HepG2 (cell line): ENCODE results near the gene TRIM27. TPM values are rescaled to one million over a fixed set of nuclear protein-coding genes. Genes with fewer than 3 reads are reported as not detected.

ENCODE experiments used
- EP300 ChIP-seq, 3 experiments: sonication (generic) in 1 of 3; formaldehyde crosslinking in 1 of 3; IDR thresholded peaks; 2 replicates each; pipeline versions ENCODE4 v1.5.1 to v1.6.1; 2011 to 2020; ENCODE audit warnings: low read depth in 2 of 3, low read length in 2 of 3, borderline replicate concordance in 1 of 3, improper control_type of control experiment in 1 of 3, mild to moderate bottlenecking in 1 of 3, missing genetic modification reagents in 1 of 3, moderate library complexity in 1 of 3
- FOXO4 ChIP-seq: sonication (generic); formaldehyde crosslinking; conservative IDR thresholded peaks from 2 replicates; pipeline ENCODE4 v1.8.1; 2023; ENCODE audit warnings: missing genetic modification reagents
- GABPA ChIP-seq, 2 experiments: IDR thresholded peaks; 2 replicates each; pipeline ENCODE4 v1.6.1; 2011 to 2016; ENCODE audit warnings: low read depth in 2 of 2, low read length in 1 of 2, missing biosample characterization in 1 of 2, missing genetic modification characterization in 1 of 2
- GLMP ChIP-seq: sonication (generic); formaldehyde crosslinking; IDR thresholded peaks from 2 replicates; pipeline ENCODE4 v1.9.0; 2021; ENCODE audit warnings: missing genetic modification reagents, mild to moderate bottlenecking, borderline replicate concordance
- IKZF4 ChIP-seq: sonication (generic); formaldehyde crosslinking; IDR thresholded peaks from 2 replicates; pipeline ENCODE4 v1.5.1; 2020; ENCODE audit warnings: borderline replicate concordance, mild to moderate bottlenecking, low read depth, missing genetic modification reagents; ENCODE audit errors: not compliant biosample characterization
- ISL2 ChIP-seq: sonication (generic); formaldehyde crosslinking; IDR thresholded peaks from 2 replicates; pipeline ENCODE4 v1.5.0; 2020; ENCODE audit warnings: missing genetic modification reagents
- KAT8 ChIP-seq: IDR thresholded peaks from 2 replicates; pipeline ENCODE4 v1.6.1; 2016; ENCODE audit warnings: missing genetic modification reagents, missing compliant biosample characterization
- MED1 ChIP-seq: sonication (generic); formaldehyde crosslinking; IDR thresholded peaks from 2 replicates; pipeline ENCODE4 v1.4.0; 2020; ENCODE audit warnings: missing genetic modification reagents
- NFIC ChIP-seq: IDR thresholded peaks from 2 replicates; pipeline ENCODE4 v1.6.1; 2012; ENCODE audit warnings: mild to moderate bottlenecking, low read length, inconsistent platforms
- SMAD1 ChIP-seq: sonication (generic); formaldehyde crosslinking; IDR thresholded peaks from 2 replicates; pipeline ENCODE4 v1.4.0; 2020; ENCODE audit warnings: missing genetic modification reagents, low read depth, mild to moderate bottlenecking, borderline replicate concordance
- SYNCRIP ChIP-seq: fragments of 200-400 bp; formaldehyde crosslinking; IDR thresholded peaks from 2 replicates; pipeline ENCODE4 v1.6.1; 2018; ENCODE audit warnings: mild to moderate bottlenecking, low read depth, low read length; ENCODE audit not compliant: insufficient read depth
- TERF1 ChIP-seq: sonication (generic); formaldehyde crosslinking; IDR thresholded peaks from 2 replicates; pipeline ENCODE4 v1.8.0; 2022; ENCODE audit warnings: mild to moderate bottlenecking, missing genetic modification reagents, moderate library complexity
- ZNF275 ChIP-seq: sonication (generic); formaldehyde crosslinking; IDR thresholded peaks from 2 replicates; pipeline ENCODE4 v1.8.0; 2022; ENCODE audit warnings: missing genetic modification reagents, mild to moderate bottlenecking, inconsistent platforms, borderline replicate concordance
- ZNF558 ChIP-seq: sonication (generic); formaldehyde crosslinking; IDR thresholded peaks from 2 replicates; pipeline ENCODE4 v1.9.0; 2022; ENCODE audit warnings: mild to moderate bottlenecking, missing genetic modification reagents, borderline replicate concordance
- ZNF687 ChIP-seq: sonication (generic); formaldehyde crosslinking; IDR thresholded peaks from 2 replicates; pipeline ENCODE4 v1.5.1; 2020; ENCODE audit warnings: mild to moderate bottlenecking, missing genetic modification reagents, moderate library complexity
- ZSCAN25 ChIP-seq: sonication (generic); formaldehyde crosslinking; IDR thresholded peaks from 2 replicates; pipeline ENCODE4 v1.8.0; 2022; ENCODE audit warnings: mild to moderate bottlenecking, missing genetic modification reagents
- ZZZ3 ChIP-seq: sonication (generic); formaldehyde crosslinking; IDR thresholded peaks from 2 replicates; pipeline ENCODE4 v1.4.0; 2020; ENCODE audit warnings: missing genetic modification reagents, mild to moderate bottlenecking, borderline replicate concordance
- polyA plus RNA-seq, 8 experiments: library from polyadenylated mRNA; depleted of rRNA in 3 of 8; stranded (reverse) in 7 of 8; unstranded in 1 of 8; fragments of >200 nt; fragmentation: Illumina TruSeq in 4 of 8; extraction: Trizol in 4 of 8; gene quantifications; 2 replicates each; pipeline versions ENCODE4 v1.2.1 to v1.2.3, GENCODE V29; 2011 to 2016; ENCODE audit warnings: low read depth in 4 of 8, missing spikeins in 1 of 8, mixed read lengths in 1 of 8; ENCODE audit not compliant: insufficient read depth in 1 of 8
- total RNA-seq, 5 experiments: library from RNA; depleted of rRNA; stranded (reverse); fragments of >200 nt; fragmentation: Illumina TruSeq; extraction: Trizol; gene quantifications; 2 replicates each; pipeline ENCODE4 v1.2.3, GENCODE V29; 2016; ENCODE audit warnings: low read depth in 1 of 5

TRIM27 gene
- total and polyA plus RNA-seq, 2 of the 13 experiments (the other 11 are each of a cell fraction or from before 2014, with no cell fraction given), result 88.6 to 112 TPM

- TF ChIP-seq ISL2 (CRISPR knock-in tag) (peak; percentile 20; the same call in 1 of the 2 replicates), TERF1 (CRISPR knock-in tag) (no peak), IKZF4 (CRISPR knock-in tag) (peak; percentile 95), NFIC (no peak), ZZZ3 (CRISPR knock-in tag) (no peak; the same call in 1 of the 2 replicates), MED1 (CRISPR knock-in tag) (peak; percentile 81), ZSCAN25 (CRISPR knock-in tag) (peak; percentile 86), EP300 (IDR thresholded peaks at IDR 0.05; ENCODE audit: low read depth in 2 of 2, low read length in 2 of 2) (peak in 1 of 2 experiments; percentile 37; a peak in 1 of 4 replicates), EP300 (CRISPR knock-in tag; IDR thresholded peaks at IDR 0.05; ENCODE audit: borderline replicate concordance) (peak; percentile 9), ZNF558 (CRISPR knock-in tag) (peak; percentile 80; the same call in 1 of the 2 replicates), GLMP (CRISPR knock-in tag) (no peak), KAT8 (CRISPR knock-in tag) (peak; percentile 90), SMAD1 (CRISPR knock-in tag) (0 out of 2 replicates have a peak, but pooled peaks have one; percentile 28), ZNF275 (CRISPR knock-in tag) (peak; percentile 94), GABPA (IDR thresholded peaks at IDR 0.05; ENCODE audit: low read depth, low read length) (peak; percentile 81), GABPA (CRISPR knock-in tag; IDR thresholded peaks at IDR 0.05; ENCODE audit: low read depth) (peak; percentile 92), FOXO4 (CRISPR knock-in tag) (0 out of 2 replicates have a peak, but pooled peaks have one; percentile 82), ZNF687 (CRISPR knock-in tag) (peak; percentile 95), SYNCRIP (no peak)
Measured at GRCh38 chr6:28923318-28924102, at the start of gene TRIM27 (continued).
